CD4-positive, alpha-beta T cell (primary cell): Measurements from ENCODE around the gene CEP170B. TPM values are rescaled to one million over a fixed set of nuclear protein-coding genes. Genes with fewer than 3 reads are reported as not detected.

Source experiments
- ATAC-seq: fragments of 200-7000 bp; cut with Tn5 transposase; one replicate; pipeline ENCODE4 v1.10.0; 2022; ENCODE audit warnings: mild to moderate bottlenecking; ENCODE audit not compliant: poor library complexity
- CTCF ChIA-PET: fragments of 350-600 bp; sonication (Branson Sonifier 250); formaldehyde crosslinking; loops from one replicate; lab custom pipeline; 2021; ENCODE audit warnings: antibody characterized with exemption, inconsistent platforms; lab: Charles Lee
- POLR2A ChIA-PET: fragments of 350-600 bp; sonication (Branson Sonifier 250); formaldehyde crosslinking; loops from one replicate; lab custom pipeline; 2021; ENCODE audit warnings: antibody characterized with exemption, inconsistent platforms; lab: Charles Lee
- DNase-seq, 14 experiments: peaks; one replicate each; pipeline ENCODE4 v3.0.0-alpha.2; 2013 to 2020; ENCODE audit warnings: mixed read lengths in 2 of 14
- H3K27ac ChIP-seq, 2 donors: one replicate each; pipeline versions ENCODE4 v1.5.1 to v1.7.0; 2013; ENCODE audit warnings: low read length in 2 of 2, low read depth in 1 of 2, mild to moderate bottlenecking in 1 of 2
- H3K27me3 ChIP-seq, 2 experiments: 1 replicate in 1 of 2; 2 replicates in 1 of 2; pipeline versions ENCODE4 v1.6.1 to v1.7.0; 2013; ENCODE audit warnings: low read length in 2 of 2, control low read depth in 1 of 2, mild to moderate bottlenecking in 1 of 2, moderate library complexity in 1 of 2; ENCODE audit not compliant: insufficient read depth in 2 of 2, control insufficient read depth in 1 of 2
- H3K36me3 ChIP-seq: one replicate; pipeline ENCODE4 v1.6.1; 2013; ENCODE audit warnings: low read length, control low read depth; ENCODE audit not compliant: insufficient read depth
- H3K4me1 ChIP-seq: one replicate; pipeline ENCODE4 v1.6.1; 2013; ENCODE audit warnings: low read length, control low read depth; ENCODE audit not compliant: insufficient read depth
- H3K4me3 ChIP-seq: one replicate; pipeline ENCODE4 v1.5.1; 2013; ENCODE audit warnings: mild to moderate bottlenecking, low read length, moderate library complexity
- H3K9me3 ChIP-seq, 2 experiments: 1 replicate in 1 of 2; 2 replicates in 1 of 2; pipeline versions ENCODE4 v1.6.1 to v1.7.0; 2013; ENCODE audit warnings: low read length in 2 of 2, mild to moderate bottlenecking in 2 of 2, control low read depth in 1 of 2, moderate library complexity in 1 of 2; ENCODE audit not compliant: control insufficient read depth in 1 of 2, insufficient read depth in 1 of 2
- H3K27ac Mint-ChIP-seq: one replicate; pipeline ENCODE4 v1.8.0; 2020; ENCODE audit warnings: mixed read lengths
- H3K27me3 Mint-ChIP-seq: one replicate; pipeline ENCODE4 v1.8.0; 2021; ENCODE audit warnings: mixed read lengths
- H3K36me3 Mint-ChIP-seq: one replicate; pipeline ENCODE4 v1.8.0; 2021; ENCODE audit warnings: low read depth, mixed read lengths
- H3K4me1 Mint-ChIP-seq: one replicate; pipeline ENCODE4 v1.8.0; 2021; ENCODE audit warnings: low read depth, mixed read lengths
- H3K4me3 Mint-ChIP-seq: one replicate; pipeline ENCODE4 v1.8.0; 2020; ENCODE audit warnings: mild to moderate bottlenecking, mixed read lengths
- H3K9me3 Mint-ChIP-seq: one replicate; pipeline ENCODE4 v1.8.0; 2020; ENCODE audit warnings: mixed read lengths
- CTCF ChIP-seq: fragments of 200-600 bp; IDR thresholded peaks from one replicate; pipeline ENCODE4 v1.8.0; 2022; ENCODE audit warnings: antibody characterized with exemption, mild to moderate bottlenecking
- intact Hi-C, 2 experiments: fragments of 100-400 bp; cut with DNase I in 1 of 2; cut with micrococcal nuclease in 1 of 2; formaldehyde crosslinking; loops; one replicate each; pipeline versions ENCODE4 v1.15.1 to v1.9.0; 2023 to 2025; cut with DNase I, micrococcal nuclease
- total RNA-seq, 174 experiments: library from RNA in 2 of 174; stranded (reverse) in 2 of 174; gene quantifications; one replicate each; pipeline ENCODE4 v1.2.3 and lab custom pipeline; 2021 to 2026

Gene CEP170B
- total RNA-seq, 2 experiments from 2014 or later: 4.4 to 4.7 TPM

GRCh38 chr14:104841730-104842129 lies 23.3 kb upstream of the CEP170B start:
- H3K4me3 Mint-ChIP-seq: no peak overlapping the region
- intact Hi-C loops: no loop called here
- peaks cover 0 to 14% of the 10 kb centered on the region in 2 experiments for H3K9me3 ChIP-seq
- H3K36me3 Mint-ChIP-seq: no peaks in the 10 kb centered on the region
- DNase-seq: no peak
- ChIA-PET CTCF (no interaction called here), POLR2A (no interaction called here)
- H3K27ac ChIP-seq: no peak overlapping the region
- no peaks in the 10 kb centered on the region for H3K36me3 ChIP-seq
- no peak for TF ChIP-seq CTCF
- H3K9me3 Mint-ChIP-seq: no peaks in the 10 kb centered on the region
- no peaks in the 10 kb centered on the region for H3K4me1 Mint-ChIP-seq
- peaks cover 59% of the 10 kb centered on the region for H3K27me3 Mint-ChIP-seq
- H3K27ac Mint-ChIP-seq: no peak overlapping the region
- H3K4me1 ChIP-seq: peaks cover 10% of the 10 kb centered on the region
- H3K4me3 ChIP-seq: no peak overlapping the region
- H3K27me3 ChIP-seq: peaks cover 41 to 48% of the 10 kb centered on the region in 2 experiments
- ATAC-seq: no peak

- H3K27ac ChIP-seq: no peak overlapping the region
- peaks cover 43 to 48% of the 10 kb centered on the region in 2 experiments for H3K27me3 ChIP-seq
- ChIA-PET CTCF (no interaction called here), POLR2A (no interaction called here)
- Mint-ChIP-seq H3K4me3 (no peak overlapping the region), H3K4me1 (no peaks in the 10 kb centered on the region), H3K9me3 (no peaks in the 10 kb centered on the region), H3K27ac (no peak overlapping the region), H3K36me3 (no peaks in the 10 kb centered on the region), H3K27me3 (peaks cover 66% of the 10 kb centered on the region)
- no peak for DNase-seq
- H3K36me3 ChIP-seq: no peaks in the 10 kb centered on the region
- peaks cover 0 to 14% of the 10 kb centered on the region in 2 experiments for H3K9me3 ChIP-seq
- ATAC-seq: no peak
- no peak for TF ChIP-seq CTCF
- H3K4me1 ChIP-seq: peaks cover 10% of the 10 kb centered on the region
- intact Hi-C loops: no loop called here
- H3K4me3 ChIP-seq: no peak overlapping the region
These were observed 22.1 kb upstream of the CEP170B start for GRCh38 chr14:104843006-104843405.

- ATAC-seq (no peak), DNase-seq (no peak)
- H3K9me3 Mint-ChIP-seq: no peaks in the 10 kb centered on the region
- no peak overlapping the region for H3K27ac Mint-ChIP-seq
- peaks cover 0 to 14% of the 10 kb centered on the region in 2 experiments for H3K9me3 ChIP-seq
- H3K4me3 ChIP-seq: no peak overlapping the region
- H3K36me3 Mint-ChIP-seq: no peaks in the 10 kb centered on the region
- H3K4me1 Mint-ChIP-seq: no peaks in the 10 kb centered on the region
- H3K36me3 ChIP-seq: no peaks in the 10 kb centered on the region
- CTCF ChIA-PET: no interaction called here
- H3K4me3 Mint-ChIP-seq: no peak overlapping the region
- H3K27me3 ChIP-seq: peaks cover 43 to 48% of the 10 kb centered on the region in 2 experiments
- H3K4me1 ChIP-seq: peaks cover 10% of the 10 kb centered on the region
- intact Hi-C loops: no loop called here
- H3K27ac ChIP-seq: no peak overlapping the region
- POLR2A ChIA-PET: no interaction called here
- peaks cover 70% of the 10 kb centered on the region for H3K27me3 Mint-ChIP-seq
- no peak for TF ChIP-seq CTCF
These were observed 21.4 kb upstream of the CEP170B start for GRCh38 chr14:104843442-104844305.
